Astrocyte (in vitro differentiated cells and primary cell): ENCODE measurements around the gene VPS50.
A peak's percentile ranks its signal among the peaks of the same experiment; 100 is the strongest.

Experiments
- CTCF ChIP-seq: IDR thresholded peaks from 2 replicates; pipeline ENCODE4 v1.5.1; 2011; ENCODE audit warnings: low read depth, mild to moderate bottlenecking, inconsistent platforms, low read length, moderate library complexity; ENCODE audit not compliant: insufficient read depth
- EZH2 ChIP-seq: IDR thresholded peaks from 2 replicates; pipeline ENCODE4 v1.6.1; 2012; ENCODE audit warnings: mild to moderate bottlenecking, low read length, inconsistent platforms; ENCODE audit not compliant: insufficient read depth

GRCh38 chr7:93245525-93246432 is 13.6 kb downstream of the VPS50 start:
- TF ChIP-seq CTCF, result peak; percentile 54
- no peak for TF ChIP-seq EZH2
